HG03575 (cell line): ENCODE results near the gene UBXN11.

Source experiments
- ATAC-seq: cut with Tn5 transposase; IDR thresholded peaks from one replicate; pipeline ENCODE4 v1.9.1; 2021; ENCODE audit not compliant: unreplicated experiment, insufficient number of reproducible peaks, low FRiP score; ENCODE audit errors: extremely low read depth

Gene UBXN11

GRCh38 chr1:26306290-26307229 lies at the start of gene UBXN11:
Gene UBXN11 (minus strand): TSS chr1:26306636. CDS start chr1:26302883, 3,753 bp downstream.
- ATAC-seq: peak; percentile 56

- no peak for ATAC-seq
These were observed 49.7 kb upstream of the UBXN11 start for GRCh38 chr1:26356106-26356505.

- ATAC-seq: no peak
These were observed 48.5 kb upstream of the UBXN11 start for GRCh38 chr1:26354972-26355371.

GRCh38 chr1:26353976-26354820 lies 47.8 kb upstream of the UBXN11 start, which contains the start of gene CRYBG2:
Gene CRYBG2 (minus strand): TSS chr1:26354130. CDS start chr1:26346657, 7,473 bp downstream.
- ATAC-seq: no peak

- ATAC-seq: no peak
These were observed 46.9 kb upstream of the UBXN11 start for GRCh38 chr1:26353210-26353859.

- ATAC-seq: no peak
These were observed 45.9 kb upstream of the UBXN11 start for GRCh38 chr1:26352338-26352679.

- ATAC-seq: no peak
These were observed 45.3 kb upstream of the UBXN11 start for GRCh38 chr1:26351590-26352337.

- ATAC-seq: no peak
These were observed 44.5 kb upstream of the UBXN11 start for GRCh38 chr1:26350701-26351589.

GRCh38 chr1:26350343-26350700 lies 43.9 kb upstream of the UBXN11 start:
- no peak for ATAC-seq

GRCh38 chr1:26349877-26350244 lies 43.4 kb upstream of the UBXN11 start:
- ATAC-seq: no peak

- no peak for ATAC-seq
These were observed 42.9 kb upstream of the UBXN11 start for GRCh38 chr1:26349188-26349876.

GRCh38 chr1:26346274-26347033 lies 40.0 kb upstream of the UBXN11 start:
- ATAC-seq: no peak

GRCh38 chr1:26345718-26346117 lies 39.3 kb upstream of the UBXN11 start:
- no peak for ATAC-seq

GRCh38 chr1:26344147-26344920 lies 37.9 kb upstream of the UBXN11 start:
- ATAC-seq: no peak

GRCh38 chr1:26340047-26340481 lies 33.6 kb upstream of the UBXN11 start:
- no peak for ATAC-seq

- no peak for ATAC-seq
These were observed 32.2 kb upstream of the UBXN11 start for GRCh38 chr1:26338670-26339069.
